Right atrium auricular region (tissue), 2 donors: ENCODE results near the gene FRMD1. TPM values are rescaled to one million over a fixed set of nuclear protein-coding genes. Genes with fewer than 3 reads are reported as not detected.
"Not testable (repeated sequence)": the region's sequence is repeated elsewhere in the genome, so short reads cannot be mapped to it uniquely, and the experiment has no call there.

Source experiments
- DNase-seq: peaks from one replicate; pipeline ENCODE4 v3.0.0-alpha.2; 2019; ENCODE audit warnings: low spot score
- H3K27ac ChIP-seq, 2 donors: fragments of 200-600 bp; sonication (generic); 1 replicate in 1 of 2; 2 replicates in 1 of 2; pipeline ENCODE4 v1.5.1; 2016 to 2019
- H3K27me3 ChIP-seq, 2 donors: fragments of 200-600 bp; sonication (generic); one replicate each; pipeline versions ENCODE4 v1.5.1 to v1.6.0; 2017 to 2019
- H3K36me3 ChIP-seq: fragments of 200-600 bp; sonication (generic); one replicate; pipeline ENCODE4 v1.5.1; 2016
- H3K4me1 ChIP-seq, 2 donors: fragments of 200-600 bp; sonication (generic); one replicate each; pipeline versions ENCODE4 v1.5.1 to v1.6.0; 2017 to 2019
- H3K4me3 ChIP-seq, 2 donors: fragments of 200-600 bp; sonication (generic); 1 replicate in 1 of 2; 2 replicates in 1 of 2; pipeline ENCODE4 v1.5.1; 2017 to 2019; ENCODE audit warnings: mild to moderate bottlenecking in 1 of 2, moderate library complexity in 1 of 2
- H3K9me3 ChIP-seq, 2 donors: fragments of 200-600 bp; sonication (generic); one replicate each; pipeline ENCODE4 v1.5.1; 2019
- CTCF ChIP-seq, 2 donors: fragments of 200-600 bp; sonication (generic); IDR thresholded peaks; one replicate each; pipeline ENCODE4 v1.5.1; 2019; ENCODE audit warnings: antibody characterized with exemption in 2 of 2
- total RNA-seq, 2 donors: library from RNA; depleted of rRNA; stranded (reverse); fragments of >200 nt; gene quantifications; one replicate each; pipeline ENCODE4 v1.1.0, GENCODE V29; 2016

Gene FRMD1
- total RNA-seq, 2 donors from 2014 or later, result 0.08 TPM; not detected in 1

DNA sequence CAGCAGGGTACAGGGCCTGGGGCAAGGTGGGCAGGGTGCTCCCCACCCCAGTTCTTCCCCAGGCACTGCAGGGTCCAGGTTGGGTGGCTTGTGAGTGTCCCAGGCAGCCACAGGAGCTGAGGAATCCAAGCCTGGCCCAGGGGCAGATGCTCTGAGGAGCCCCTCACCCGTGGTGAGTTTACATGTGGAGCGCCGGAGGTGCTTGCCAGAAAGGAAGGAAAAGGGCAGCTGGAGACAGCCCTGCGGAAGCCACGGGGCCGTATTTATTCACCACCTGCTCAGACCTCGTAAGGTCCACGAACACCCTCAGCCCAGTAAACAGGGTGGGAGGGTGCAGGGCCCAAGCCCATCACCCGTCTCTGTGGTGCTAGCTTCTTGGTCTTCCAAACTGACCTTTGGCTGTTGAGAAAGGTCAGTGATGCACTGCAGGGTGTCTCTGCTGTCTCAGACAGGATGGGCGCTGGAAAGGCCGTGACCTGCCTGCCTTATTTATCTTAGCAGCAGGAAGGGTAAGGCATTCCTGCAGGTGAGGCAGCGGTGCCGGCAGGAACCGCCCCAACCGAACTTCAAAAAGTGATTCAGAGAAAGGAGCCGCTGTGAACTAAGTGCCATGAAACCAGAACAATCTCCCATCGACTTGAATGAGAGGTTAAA lies 4.0 kb upstream of the FRMD1 start:
- H3K36me3 ChIP-seq, result no peaks in the 10 kb centered on the region
- no peaks in the 10 kb centered on the region for H3K27me3 ChIP-seq
- no peaks in the 10 kb centered on the region for H3K9me3 ChIP-seq
- no peak overlapping the region for H3K4me3 ChIP-seq
- no peak for DNase-seq
- H3K27ac ChIP-seq, result no peak overlapping the region
- peaks cover 0 to 3% of the 10 kb centered on the region in 2 donors for H3K4me1 ChIP-seq
- no peak for TF ChIP-seq CTCF (IDR thresholded peaks at IDR 0.05)

DNA sequence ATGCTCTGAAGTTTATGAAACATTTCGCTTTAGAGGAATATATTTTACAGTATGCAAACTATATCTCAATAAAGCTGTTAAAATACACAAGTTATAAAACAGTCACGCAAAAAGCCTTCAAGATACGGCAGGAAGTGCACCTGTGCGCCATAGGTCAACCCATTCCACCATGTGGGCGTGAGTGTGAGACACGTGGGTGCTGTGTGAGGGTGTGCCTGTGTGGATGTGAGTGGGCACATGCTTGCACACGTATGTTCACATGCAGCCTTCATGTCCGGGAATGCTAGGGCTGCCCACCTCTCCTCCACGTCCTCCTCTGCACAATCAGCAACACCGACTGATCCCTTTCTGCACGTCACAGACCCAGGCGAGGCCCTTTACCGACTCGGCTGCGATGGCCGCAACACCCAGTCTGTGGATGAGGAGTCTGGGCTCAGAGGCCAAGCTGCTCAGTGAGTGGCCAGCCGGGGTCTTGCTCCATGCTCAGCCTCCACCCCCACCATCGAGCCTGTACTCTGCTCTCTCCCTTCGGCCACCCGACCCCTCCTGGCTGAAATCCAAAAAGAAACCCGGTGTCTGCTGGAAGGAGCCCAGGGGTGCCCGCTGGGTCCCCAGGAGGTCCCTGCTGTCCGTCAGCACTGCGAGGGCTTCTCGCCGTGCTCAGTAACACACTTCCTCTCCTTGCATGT lies 3.0 kb upstream of the FRMD1 start:
- no peaks in the 10 kb centered on the region for H3K4me1 ChIP-seq
- no peaks in the 10 kb centered on the region for H3K36me3 ChIP-seq
- H3K4me3 ChIP-seq, result no peak overlapping the region
- no peak overlapping the region for H3K27ac ChIP-seq
- H3K9me3 ChIP-seq, result no peaks in the 10 kb centered on the region
- no peaks in the 10 kb centered on the region for H3K27me3 ChIP-seq
- no peak for DNase-seq
- TF ChIP-seq CTCF (IDR thresholded peaks at IDR 0.05), result no peak

DNA sequence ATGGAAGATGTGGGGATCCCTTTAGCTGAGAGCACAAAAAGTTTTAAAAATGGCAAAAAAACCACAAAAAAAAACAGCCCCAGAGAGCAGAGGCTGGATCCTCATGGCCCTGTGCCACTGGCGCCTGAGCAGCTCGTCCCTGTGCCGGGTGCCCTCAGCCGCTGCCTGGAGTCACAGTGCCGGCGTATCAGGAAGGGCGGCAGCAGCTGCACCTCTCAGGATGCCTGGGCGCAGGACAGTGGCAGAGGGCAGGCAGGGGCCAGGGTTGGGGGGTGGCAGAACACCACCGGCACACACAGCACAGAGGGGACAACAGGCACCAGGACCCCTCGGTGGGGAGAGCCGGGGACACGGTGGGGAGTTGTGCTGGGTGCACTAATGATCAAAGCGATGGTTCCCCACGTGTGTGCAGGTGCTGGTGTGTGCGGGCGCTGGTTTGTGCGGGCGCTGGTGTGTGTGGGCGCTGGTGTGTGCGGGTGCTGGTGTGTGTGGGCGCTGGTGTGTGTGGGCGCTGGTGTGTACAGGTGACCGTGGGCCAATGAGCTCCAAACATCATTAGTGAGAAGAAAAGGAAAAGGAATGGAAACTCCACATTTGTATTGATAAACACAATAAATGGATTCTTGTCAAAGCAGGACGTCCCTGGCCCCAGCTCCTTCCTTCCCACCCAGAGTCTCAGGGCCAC lies 1.5 kb upstream of the FRMD1 start:
- no peak overlapping the region for H3K4me3 ChIP-seq
- no peaks in the 10 kb centered on the region for H3K27me3 ChIP-seq
- H3K4me1 ChIP-seq, result no peaks in the 10 kb centered on the region
- no peaks in the 10 kb centered on the region for H3K9me3 ChIP-seq
- TF ChIP-seq CTCF (IDR thresholded peaks at IDR 0.05), result no peak
- no peak overlapping the region for H3K27ac ChIP-seq
- no peak for DNase-seq
- H3K36me3 ChIP-seq, result no peaks in the 10 kb centered on the region

DNA sequence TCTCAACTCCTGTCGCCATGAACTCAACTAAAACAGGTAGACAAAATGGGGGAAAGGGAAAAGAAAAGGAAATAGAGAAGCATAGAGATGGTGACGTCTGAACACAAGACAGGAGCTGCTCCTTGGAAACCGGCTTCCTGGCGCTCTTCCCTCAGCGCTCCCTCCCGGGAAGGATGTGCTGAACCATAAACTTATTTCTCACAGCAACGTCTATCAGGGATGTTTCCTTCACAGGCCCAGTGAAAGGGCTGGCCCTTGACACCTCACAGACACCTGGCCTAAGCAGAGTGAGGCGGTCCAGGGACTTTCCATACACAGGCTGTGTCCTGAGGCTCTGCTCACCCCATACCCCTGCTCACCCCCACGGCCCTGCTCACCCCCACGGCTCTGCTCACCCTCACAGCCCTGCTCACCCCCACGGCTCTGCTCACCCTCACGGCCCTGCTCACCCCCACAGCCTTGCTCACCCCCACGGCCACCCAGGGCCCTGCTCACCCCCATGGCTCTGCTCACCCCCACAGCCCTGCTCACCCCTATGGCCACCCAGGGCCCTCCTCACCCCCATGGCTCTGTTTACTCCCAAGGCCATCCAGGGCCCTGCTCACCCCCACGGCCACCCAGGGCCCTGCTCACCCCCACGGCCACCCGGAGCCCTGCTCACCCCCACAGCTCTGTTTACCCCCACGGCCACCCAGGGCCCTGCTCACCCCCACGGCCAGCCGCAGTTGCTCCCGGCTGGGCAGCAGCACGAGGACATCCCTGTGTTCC lies 653 bp downstream of the FRMD1 start:
- Histone ChIP-seq H3K27me3 (no peaks in the 10 kb centered on the region), H3K4me3 (no peak overlapping the region)

DNA sequence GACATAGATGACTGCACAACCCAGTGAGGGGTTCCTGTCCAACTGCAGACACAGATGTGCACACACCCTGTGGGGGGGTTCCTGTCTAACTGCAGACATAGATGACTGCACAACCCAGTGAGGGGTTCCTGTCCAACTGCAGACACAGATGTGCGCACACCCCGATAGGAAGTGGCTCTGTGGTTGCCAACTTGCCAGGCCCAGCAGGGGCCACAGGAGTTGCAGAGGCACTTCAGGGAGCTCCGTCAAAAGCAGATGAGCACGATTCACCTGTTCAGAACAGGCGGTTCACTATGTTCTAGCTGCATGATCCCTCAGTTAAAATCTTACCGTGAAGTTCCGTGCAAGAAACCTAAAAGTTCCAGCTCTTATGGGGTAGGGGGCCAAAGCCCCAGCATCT lies 1.6 kb downstream of the FRMD1 start:
- H3K4me1 ChIP-seq, H3K27me3 ChIP-seq, H3K27ac ChIP-seq, DNase-seq, H3K36me3 ChIP-seq, H3K4me3 ChIP-seq, H3K9me3 ChIP-seq: not testable (repeated sequence)

More for the DNA sequence above, 653 bp downstream of the FRMD1 start:
- no peaks in the 10 kb centered on the region for H3K4me1 ChIP-seq
- H3K27ac ChIP-seq, result no peak overlapping the region
- DNase-seq, result no peak
- H3K9me3 ChIP-seq, result no peaks in the 10 kb centered on the region
- no peaks in the 10 kb centered on the region for H3K36me3 ChIP-seq
- TF ChIP-seq CTCF (IDR thresholded peaks at IDR 0.05), result no peak

GRCh38 chr6:168075787-168076202 lies 3.2 kb downstream of the FRMD1 start:
- no peak for DNase-seq
- Histone ChIP-seq H3K9me3 (no peaks in the 10 kb centered on the region), H3K27ac (no peak overlapping the region), H3K4me1 (no peaks in the 10 kb centered on the region), H3K4me3 (no peak overlapping the region), H3K27me3 (no peaks in the 10 kb centered on the region), H3K36me3 (no peaks in the 10 kb centered on the region)
- TF ChIP-seq CTCF (IDR thresholded peaks at IDR 0.05), result no peak
